HUES6 (cell line): Measurements from ENCODE around the gene HRH1.

ENCODE experiments used
- H3K27ac ChIP-seq: 2 replicates; pipeline ENCODE4 v1.7.0; 2013; ENCODE audit warnings: low read depth, mild to moderate bottlenecking, low read length, inconsistent platforms
- H3K27me3 ChIP-seq: 2 replicates; pipeline ENCODE4 v1.6.1; 2013; ENCODE audit warnings: low read length; ENCODE audit not compliant: control insufficient read depth, insufficient read depth
- H3K36me3 ChIP-seq: 2 replicates; pipeline ENCODE4 v1.6.1; 2013; ENCODE audit warnings: low read length; ENCODE audit not compliant: control insufficient read depth, insufficient read depth
- H3K4me1 ChIP-seq: 2 replicates; pipeline ENCODE4 v1.6.1; 2013; ENCODE audit warnings: low read length; ENCODE audit not compliant: control insufficient read depth, insufficient read depth
- H3K4me3 ChIP-seq: 2 replicates; pipeline ENCODE4 v1.5.1; 2013; ENCODE audit warnings: low read depth, low read length
- H3K9ac ChIP-seq: one replicate; pipeline ENCODE4 v1.6.1; 2013; ENCODE audit warnings: mild to moderate bottlenecking, low read length
- H3K9me3 ChIP-seq: 2 replicates; pipeline ENCODE4 v1.6.1; 2013; ENCODE audit warnings: low read depth, low read length; ENCODE audit not compliant: control insufficient read depth, insufficient read depth

HRH1 gene

DNA sequence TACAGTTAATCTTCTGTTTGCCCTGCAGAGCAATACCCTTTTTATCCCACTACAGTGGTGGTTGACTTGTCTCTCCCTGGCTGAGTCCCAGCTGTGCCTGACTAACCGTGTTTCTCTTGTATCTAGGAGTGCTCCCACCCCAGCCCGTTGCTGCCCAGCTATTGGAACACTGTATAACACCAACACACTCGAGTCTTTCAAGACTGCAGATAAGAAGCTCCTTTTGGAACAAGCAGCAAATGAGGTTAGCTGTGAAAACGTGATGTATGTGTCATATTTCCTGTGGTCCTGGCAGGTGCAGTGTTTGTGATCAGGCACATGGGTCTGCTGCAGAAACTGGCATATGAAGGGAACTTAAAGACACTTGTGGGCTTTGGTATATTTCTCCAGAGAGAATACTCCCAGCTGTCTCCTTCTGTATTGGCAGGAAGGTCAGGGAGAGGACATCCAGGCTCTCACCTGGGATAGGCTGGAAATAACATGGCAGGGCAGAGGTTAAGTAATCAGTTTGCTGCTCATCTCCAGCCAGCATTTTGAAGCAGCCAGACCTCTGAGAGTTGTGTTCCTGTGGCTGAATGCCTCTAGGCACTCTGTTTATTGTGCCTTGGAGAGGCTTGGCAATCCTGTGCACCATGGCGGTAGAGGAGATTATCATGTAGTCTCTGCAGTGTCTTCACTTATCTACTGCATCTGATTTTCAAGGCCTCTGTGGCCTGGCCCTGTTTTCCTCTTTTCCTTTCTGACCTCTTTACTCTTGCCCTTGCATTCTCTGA is 152.7 kb downstream of the HRH1 start:
- Histone ChIP-seq H3K27me3 (no peaks in the 10 kb centered on the region), H3K9ac (no peak overlapping the region), H3K36me3 (peaks cover 38% of the 10 kb centered on the region), H3K4me3 (no peak overlapping the region), H3K9me3 (no peaks in the 10 kb centered on the region), H3K27ac (no peak overlapping the region), H3K4me1 (no peaks in the 10 kb centered on the region)

DNA sequence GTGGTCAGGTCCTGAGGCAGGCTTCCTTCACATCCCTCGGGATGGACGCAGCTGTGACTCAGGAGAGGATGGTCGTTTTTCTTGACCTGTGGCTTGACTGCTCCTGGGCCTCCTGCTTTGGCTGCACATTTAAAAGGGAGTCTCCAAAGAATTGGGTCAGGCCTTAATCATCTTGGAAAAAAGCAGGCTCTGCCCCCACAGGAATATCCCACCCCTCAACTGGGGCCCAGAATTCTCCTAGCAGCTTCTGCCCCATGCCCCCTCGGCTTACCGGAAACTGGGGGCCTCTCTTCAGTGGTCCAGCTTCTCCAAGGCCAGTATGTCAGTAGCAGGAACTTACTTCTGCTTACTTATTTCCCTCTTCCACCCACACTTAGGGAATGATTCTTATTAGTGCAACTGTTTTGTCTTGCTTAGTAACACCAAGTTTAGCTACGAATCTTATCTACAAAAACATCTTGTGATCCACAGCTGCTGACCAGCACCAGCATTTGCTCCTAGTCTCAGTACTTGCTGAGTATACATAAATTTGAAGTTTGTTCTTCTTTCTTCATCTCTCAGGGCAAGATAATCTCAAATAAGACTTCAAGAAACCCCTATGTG is 153.6 kb downstream of the HRH1 start:
- no peak overlapping the region for H3K9ac ChIP-seq
- no peaks in the 10 kb centered on the region for H3K27me3 ChIP-seq
- H3K4me3 ChIP-seq: no peak overlapping the region
- H3K4me1 ChIP-seq: no peaks in the 10 kb centered on the region
- H3K27ac ChIP-seq: no peak overlapping the region
- H3K36me3 ChIP-seq: peaks cover 44% of the 10 kb centered on the region
- no peaks in the 10 kb centered on the region for H3K9me3 ChIP-seq

DNA sequence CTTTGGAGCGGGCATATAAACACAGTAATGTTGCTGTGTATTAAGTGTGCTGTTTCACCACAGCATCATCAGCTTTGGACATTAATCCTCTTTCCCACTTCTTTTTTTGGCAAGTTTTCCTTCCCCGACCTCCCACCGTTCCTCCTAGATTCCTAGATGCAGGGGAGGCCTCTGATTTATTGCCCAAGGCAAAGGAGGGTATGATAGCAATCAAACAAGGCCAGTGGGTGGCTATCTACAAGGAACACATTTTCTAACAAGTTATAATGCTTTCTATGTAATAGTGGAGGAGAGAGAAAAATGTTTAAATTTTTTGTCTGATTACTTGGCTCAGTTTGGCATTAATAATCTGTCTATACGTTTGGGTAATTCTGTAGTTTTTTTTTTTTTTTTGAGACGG is 156.0 kb downstream of the HRH1 start:
- H3K4me3 ChIP-seq: no peak overlapping the region
- H3K4me1 ChIP-seq: no peaks in the 10 kb centered on the region
- H3K9ac ChIP-seq: no peak overlapping the region
- peaks cover 54% of the 10 kb centered on the region for H3K36me3 ChIP-seq
- H3K9me3 ChIP-seq: no peaks in the 10 kb centered on the region
- H3K27ac ChIP-seq: no peak overlapping the region
- no peaks in the 10 kb centered on the region for H3K27me3 ChIP-seq

DNA sequence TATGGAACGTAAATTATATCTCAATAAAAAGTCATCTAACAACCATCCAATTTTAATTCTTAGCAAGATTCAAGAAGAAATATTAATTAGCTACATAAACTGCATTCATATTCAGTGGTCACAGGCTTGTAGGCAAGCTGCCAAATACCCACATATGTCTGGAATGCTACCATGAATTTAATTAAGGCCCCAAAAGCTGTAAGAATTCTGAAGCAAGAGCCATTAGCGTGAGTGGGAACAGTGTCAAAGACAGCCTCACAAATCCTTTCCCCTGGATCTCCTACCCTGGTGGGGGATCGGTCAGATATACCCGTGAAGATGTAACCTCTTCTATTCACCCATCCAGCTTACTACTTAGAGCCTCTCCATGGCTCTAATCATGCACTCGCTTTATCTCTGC is 157.9 kb downstream of the HRH1 start:
- no peak overlapping the region for H3K9ac ChIP-seq
- peaks cover 62% of the 10 kb centered on the region for H3K36me3 ChIP-seq
- no peak overlapping the region for H3K4me3 ChIP-seq
- H3K27me3 ChIP-seq: no peaks in the 10 kb centered on the region
- H3K9me3 ChIP-seq: no peaks in the 10 kb centered on the region
- no peak overlapping the region for H3K27ac ChIP-seq
- no peaks in the 10 kb centered on the region for H3K4me1 ChIP-seq
